GM20431 (cell line): ENCODE data around the gene PIANP.

Experiments
- in situ Hi-C: fragments of 300-500 bp; cut with MseI, MboI; formaldehyde crosslinking; loops from one replicate; pipeline ENCODE4 v1.15.0; 2020; ENCODE audit warnings: low sequenced_read_pairs; ENCODE audit not compliant: unreplicated experiment

PIANP gene

GRCh38 chr12:6700646-6701051 is at the start of gene PIANP:
Gene PIANP, minus strand, starts transcription at chr12:6700815. Its CDS starts 2,754 bp downstream, at chr12:6698061.
- in situ Hi-C loops = no loop called here

GRCh38 chr12:6748761-6749160 is 48.1 kb upstream of the PIANP start:
- in situ Hi-C loops = loop anchor here (25.0 kb wide), 1 partner anchor 89 kb away; the partner anchor contains the start of genes GNB3 and P3H3

- in situ Hi-C loops = loop anchor here (25.0 kb wide), 1 partner anchor 90 kb away; the partner anchor contains the start of genes GNB3 and P3H3
Observed at GRCh38 chr12:6747216-6747615, 46.6 kb upstream of the PIANP start.

- in situ Hi-C loops = loop anchor here (25.0 kb wide), 1 partner anchor 91 kb away; the partner anchor contains the start of genes GNB3 and P3H3
Observed at GRCh38 chr12:6745741-6746525, 45.3 kb upstream of the PIANP start.

- in situ Hi-C loops = loop anchor here (25.0 kb wide), 1 partner anchor 94 kb away; the partner anchor contains the start of genes GNB3 and P3H3
Observed at GRCh38 chr12:6743300-6743699, 42.7 kb upstream of the PIANP start.

GRCh38 chr12:6742834-6743233 is 42.2 kb upstream of the PIANP start:
- in situ Hi-C loops = loop anchor here (25.0 kb wide), 1 partner anchor 94 kb away; the partner anchor contains the start of genes GNB3 and P3H3

- in situ Hi-C loops = loop anchor here (25.0 kb wide), 1 partner anchor 95 kb away; the partner anchor contains the start of genes GNB3 and P3H3
Observed at GRCh38 chr12:6742080-6742479, 41.5 kb upstream of the PIANP start.

- in situ Hi-C loops = loop anchor here (25.0 kb wide), 1 partner anchor 101 kb away; the partner anchor contains the start of genes GNB3 and P3H3
Observed at GRCh38 chr12:6736754-6737153, 36.1 kb upstream of the PIANP start.

GRCh38 chr12:6735448-6736191 is 35.0 kb upstream of the PIANP start:
- in situ Hi-C loops = loop anchor here (25.0 kb wide), 1 partner anchor 102 kb away; the partner anchor contains the start of genes GNB3 and P3H3

GRCh38 chr12:6734506-6735387 is 34.1 kb upstream of the PIANP start:
- in situ Hi-C loops = loop anchor here (25.0 kb wide), 1 partner anchor 103 kb away; the partner anchor contains the start of genes GNB3 and P3H3

GRCh38 chr12:6730169-6730568 is 29.6 kb upstream of the PIANP start:
- in situ Hi-C loops = loop anchor here (25.0 kb wide), 1 partner anchor 107 kb away; the partner anchor contains the start of genes GNB3 and P3H3

GRCh38 chr12:6729186-6729585 is 28.6 kb upstream of the PIANP start:
- in situ Hi-C loops = loop anchor here (25.0 kb wide), 1 partner anchor 108 kb away; the partner anchor contains the start of genes GNB3 and P3H3

- in situ Hi-C loops = loop anchor here (25.0 kb wide), 1 partner anchor 112 kb away; the partner anchor contains the start of genes GNB3 and P3H3
Observed at GRCh38 chr12:6725350-6725749, 24.7 kb upstream of the PIANP start.

GRCh38 chr12:6724409-6724797 is 23.8 kb upstream of the PIANP start:
- in situ Hi-C loops = no loop called here

- in situ Hi-C loops = no loop called here
Observed at GRCh38 chr12:6723607-6724408, 23.2 kb upstream of the PIANP start, which contains the start of gene COPS7A. Gene COPS7A, plus strand, starts transcription at chr12:6724046. Its CDS starts 611 bp downstream, at chr12:6724657.

- in situ Hi-C loops = no loop called here
Observed at GRCh38 chr12:6722863-6723262, 22.2 kb upstream of the PIANP start.

- in situ Hi-C loops = no loop called here
Observed at GRCh38 chr12:6716874-6717437, 16.3 kb upstream of the PIANP start.
